Sigmoid colon (tissue), 4 donors: ENCODE results near the gene CMPK1.

Experiments used
- POLR2A ChIP-seq, 2 donors: fragments of 450-650 bp; IDR thresholded peaks; one replicate each; pipeline ENCODE4 v1.6.1; 2016; ENCODE audit warnings: antibody characterized with exemption in 2 of 2, mild to moderate bottlenecking in 2 of 2, moderate library complexity in 2 of 2
- POLR2AphosphoS5 ChIP-seq, 4 donors: sonication (generic); formaldehyde crosslinking; IDR thresholded peaks; one replicate each; pipeline ENCODE4 v1.6.1; 2017; ENCODE audit warnings: antibody characterized with exemption in 4 of 4

DNA sequence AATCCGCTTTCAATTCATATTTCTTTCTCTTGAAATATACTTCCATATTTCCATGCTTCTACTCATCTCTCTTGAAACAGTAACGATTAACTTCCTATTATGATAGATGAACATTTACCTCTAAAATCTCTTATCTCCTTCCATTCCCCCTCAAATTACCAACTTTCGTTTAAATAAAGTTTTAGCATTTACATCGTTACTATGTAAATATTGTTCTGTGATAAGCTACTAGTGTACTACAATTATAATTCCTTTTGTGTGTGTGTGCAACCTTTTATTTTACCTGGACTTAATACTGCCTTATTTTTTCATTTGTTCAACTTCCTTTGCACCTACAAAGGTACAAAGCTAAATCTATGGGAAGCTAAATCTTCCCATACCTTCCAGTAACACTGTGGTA, 87.0 kb downstream of the CMPK1 start:
- TF ChIP-seq POLR2A (IDR thresholded peaks at IDR 0.05) (no peak), POLR2AphosphoS5 (IDR thresholded peaks at IDR 0.05) (no peak)
